ENCODE data around the gene NLGN1. TPM values are rescaled to one million over a fixed set of nuclear protein-coding genes. Genes with fewer than 3 reads are reported as not detected.
A peak's percentile ranks its signal among the peaks of the same experiment; 100 is the strongest.

Gene NLGN1
- total and polyA plus RNA-seq, 2 of the 8 experiments (the other 6 are each of a cell fraction or from before 2014, with no cell fraction given), result 7.8 to 14.8 TPM

- H3K4me2 ChIP-seq (ENCODE audit: insufficient read depth in 1 of 2, low read depth in 2 of 2, low read length in 2 of 2), result no peak overlapping the region
- H3K79me1 ChIP-seq (ENCODE audit: low read depth, low read length), result no peaks in the 10 kb centered on the region
- H3K18ac ChIP-seq (ENCODE audit: extremely low read depth, low read length), result no peak overlapping the region
- no peaks in the 10 kb centered on the region for H3K36me3 ChIP-seq (ENCODE audit: control insufficient read depth in 2 of 4, insufficient read depth in 4 of 4, low read length in 3 of 4)
- H3K56ac ChIP-seq (replicated peaks; ENCODE audit: insufficient read length, low read depth, low read length), result no peak overlapping the region
- no peaks in the 10 kb centered on the region for H3K27me3 ChIP-seq (replicated peaks in 1 of 4; ENCODE audit: control insufficient read depth in 3 of 4, extremely low read depth in 1 of 4, insufficient read depth in 3 of 4, low read length in 3 of 4)
- FAIRE-seq (peak; percentile 81), DNase-seq (ENCODE audit: low read depth in 1 of 2, low spot score in 2 of 2) (no peak)
- no peak overlapping the region for H3K4me3 ChIP-seq (ENCODE audit: extremely low read depth in 1 of 4, insufficient read depth in 2 of 4, low read depth in 3 of 4, low read length in 4 of 4)
- H4K20me1 ChIP-seq (replicated peaks in 1 of 2; ENCODE audit: control insufficient read depth in 1 of 2, insufficient read depth in 2 of 2, low read length in 2 of 2), result no peaks in the 10 kb centered on the region
- no peak overlapping the region for H2BK20ac ChIP-seq (ENCODE audit: low read length)
- H3K9ac ChIP-seq (replicated peaks in 1 of 4; ENCODE audit: extremely low read depth in 1 of 4, low read depth in 3 of 4, low read length in 3 of 4), result no peak overlapping the region
- ChIA-PET CTCF (ENCODE audit: partially characterized antibody) (interaction anchor here (0.7 to 3.6 kb wide), 15 partner anchors 9 to 462 kb away, joined by 3 to 10 read pairs (median 4); no protein-coding TSS in a partner anchor), POLR2A (ENCODE audit: partially characterized antibody) (interaction anchor here (1.0 kb wide), 1 partner anchor 156 kb away, joined by 3 read pairs; the partner anchor contains the start of gene NLGN1)
- H4K91ac ChIP-seq (replicated peaks; ENCODE audit: insufficient read length, low read length), result no peak overlapping the region
- no peak overlapping the region for H3K4ac ChIP-seq (replicated peaks; ENCODE audit: insufficient read length, low read depth, low read length)
- no peak overlapping the region for H2BK15ac ChIP-seq (ENCODE audit: low read length)
- H3K79me2 ChIP-seq (ENCODE audit: control insufficient read depth in 1 of 2, insufficient read depth in 2 of 2, low read length in 2 of 2), result no peaks in the 10 kb centered on the region
- H4K5ac ChIP-seq (ENCODE audit: insufficient read length, low read depth, low read length), result no peak overlapping the region
- no peak overlapping the region for H2BK120ac ChIP-seq (replicated peaks; ENCODE audit: low read depth, low read length)
- no peak overlapping the region for H2AK5ac ChIP-seq (ENCODE audit: low read depth, low read length)
- no peak overlapping the region for H3K27ac ChIP-seq (ENCODE audit: low read depth, low read length)
- no peaks in the 10 kb centered on the region for H3K23me2 ChIP-seq (ENCODE audit: low read depth, low read length)
- 62% methylated on average over 3 of the region's 3 CpGs; no CpG with 5 or more reads in 1 of the 2 experiments for WGBS, 2 experiments (ENCODE audit: extremely low coverage in 1 of 2, insufficient coverage in 1 of 2, insufficient read length in 1 of 2, insufficient replicate concordance in 2 of 2, low coverage in 1 of 2, low lambda C conversion rate in 2 of 2, missing lambda C conversion rate in 1 of 2)
- no peaks in the 10 kb centered on the region for H3K9me3 ChIP-seq (ENCODE audit: insufficient read depth in 2 of 2, low read depth in 1 of 2, low read length in 1 of 2)
- no peak overlapping the region for H3K14ac ChIP-seq (ENCODE audit: insufficient read length)
- H2BK12ac ChIP-seq (ENCODE audit: low read depth, low read length), result no peak overlapping the region
- no peak overlapping the region for H2AFZ ChIP-seq (ENCODE audit: low read length)
- peaks cover 0 to 4% (median 0%) of the 10 kb centered on the region in 4 experiments; a peak in 1 of 7 replicates for H3K4me1 ChIP-seq (replicated peaks in 1 of 4; ENCODE audit: control insufficient read depth in 3 of 4, insufficient read depth in 4 of 4, low read length in 3 of 4)
- no peak overlapping the region for H2BK5ac ChIP-seq (ENCODE audit: low read depth, low read length)
- H4K8ac ChIP-seq (ENCODE audit: extremely low read depth, insufficient read depth, low read length), result no peak overlapping the region
- H3K23ac ChIP-seq (ENCODE audit: insufficient read length), result no peak overlapping the region
- TF ChIP-seq CTBP2 (IDR thresholded peaks at IDR 0.05; ENCODE audit: borderline replicate concordance, insufficient read depth, insufficient read length, low read length) (no peak), BACH1 (IDR thresholded peaks at IDR 0.05; ENCODE audit: low read length) (no peak), CTCF (IDR thresholded peaks at IDR 0.05; ENCODE audit: control extremely low read depth in 1 of 3, insufficient read depth in 1 of 3, low read depth in 1 of 3, low read length in 3 of 3) (peak in 2 of 3 experiments; percentile 61 to 78; a peak in 3 of 4 replicates), TBP (IDR thresholded peaks at IDR 0.05; ENCODE audit: low read depth, low read length) (no peak), BRCA1 (IDR thresholded peaks at IDR 0.05; ENCODE audit: low read depth, low read length) (no peak), ATF3 (IDR thresholded peaks at IDR 0.05; ENCODE audit: insufficient read depth, low read depth, low read length) (no peak), TEAD4 (IDR thresholded peaks at IDR 0.05; ENCODE audit: low read depth, low read length) (peak; percentile 80), KDM1A (IDR thresholded peaks at IDR 0.05; ENCODE audit: borderline replicate concordance, low read length) (no peak), RBBP5 (IDR thresholded peaks at IDR 0.05; ENCODE audit: borderline replicate concordance, low read depth, low read length) (no peak)
Observed at GRCh38 chr3:173553635-173554280, 156.2 kb downstream of the NLGN1 start.
